ENCODE measurements around the gene MTERF4.

MTERF4 gene

DNA sequence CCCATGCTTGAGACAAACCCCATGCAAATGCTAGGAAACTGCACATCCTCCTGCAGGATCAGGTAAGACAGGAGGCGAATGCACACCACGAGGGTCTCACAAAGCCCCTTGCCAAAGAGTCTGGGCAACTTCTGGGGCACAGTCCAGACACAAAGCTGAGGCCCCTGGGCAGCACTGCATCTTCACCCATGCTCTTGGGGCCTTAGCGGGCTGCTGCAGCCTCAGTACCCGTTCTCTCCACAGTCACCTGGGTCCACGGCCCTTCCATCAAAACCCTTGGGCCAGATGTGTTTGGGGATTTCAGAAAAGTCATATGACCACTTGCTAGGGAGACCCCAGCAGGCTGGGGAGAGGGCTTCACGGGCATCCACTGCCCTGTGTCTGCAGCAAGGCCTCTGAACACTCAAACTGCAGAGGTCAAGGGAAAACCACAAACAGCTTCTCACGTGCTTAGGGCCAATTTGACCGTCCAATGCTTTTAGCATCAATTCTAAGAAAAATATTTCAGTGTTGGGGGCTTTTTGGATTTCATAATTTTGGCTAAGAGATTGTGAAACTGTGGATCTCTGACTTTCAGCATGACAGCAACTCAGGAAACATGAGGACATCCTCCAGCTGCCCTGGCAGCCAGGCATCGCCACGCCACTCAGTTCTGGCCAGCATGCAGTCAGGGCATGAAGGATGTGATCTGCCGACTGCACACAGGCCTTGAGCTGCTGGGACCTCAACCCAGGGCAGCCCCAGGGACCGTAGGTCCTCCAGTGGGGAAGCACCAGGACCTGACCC is 27.2 kb upstream of the MTERF4 start:
- TF ChIP-seq PPARA (CRISPR knock-in tag; IDR thresholded peaks at IDR 0.05; ENCODE audit: borderline replicate concordance) = no peak
- TF ChIP-seq, protein P1, sequence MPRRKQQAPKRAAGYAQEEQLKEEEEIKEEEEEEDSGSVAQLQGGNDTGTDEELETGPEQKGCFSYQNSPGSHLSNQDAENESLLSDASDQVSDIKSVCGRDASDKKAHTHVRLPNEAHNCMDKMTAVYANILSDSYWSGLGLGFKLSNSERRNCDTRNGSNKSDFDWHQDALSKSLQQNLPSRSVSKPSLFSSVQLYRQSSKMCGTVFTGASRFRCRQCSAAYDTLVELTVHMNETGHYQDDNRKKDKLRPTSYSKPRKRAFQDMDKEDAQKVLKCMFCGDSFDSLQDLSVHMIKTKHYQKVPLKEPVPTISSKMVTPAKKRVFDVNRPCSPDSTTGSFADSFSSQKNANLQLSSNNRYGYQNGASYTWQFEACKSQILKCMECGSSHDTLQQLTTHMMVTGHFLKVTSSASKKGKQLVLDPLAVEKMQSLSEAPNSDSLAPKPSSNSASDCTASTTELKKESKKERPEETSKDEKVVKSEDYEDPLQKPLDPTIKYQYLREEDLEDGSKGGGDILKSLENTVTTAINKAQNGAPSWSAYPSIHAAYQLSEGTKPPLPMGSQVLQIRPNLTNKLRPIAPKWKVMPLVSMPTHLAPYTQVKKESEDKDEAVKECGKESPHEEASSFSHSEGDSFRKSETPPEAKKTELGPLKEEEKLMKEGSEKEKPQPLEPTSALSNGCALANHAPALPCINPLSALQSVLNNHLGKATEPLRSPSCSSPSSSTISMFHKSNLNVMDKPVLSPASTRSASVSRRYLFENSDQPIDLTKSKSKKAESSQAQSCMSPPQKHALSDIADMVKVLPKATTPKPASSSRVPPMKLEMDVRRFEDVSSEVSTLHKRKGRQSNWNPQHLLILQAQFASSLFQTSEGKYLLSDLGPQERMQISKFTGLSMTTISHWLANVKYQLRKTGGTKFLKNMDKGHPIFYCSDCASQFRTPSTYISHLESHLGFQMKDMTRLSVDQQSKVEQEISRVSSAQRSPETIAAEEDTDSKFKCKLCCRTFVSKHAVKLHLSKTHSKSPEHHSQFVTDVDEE (CRISPR knock-in tag; IDR thresholded peaks at IDR 0.05) = no peak
- no peak for TF ChIP-seq CSDC2 (CRISPR knock-in tag; IDR thresholded peaks at IDR 0.05)
- no peak for TF ChIP-seq TCF4 (CRISPR knock-in tag; IDR thresholded peaks at IDR 0.05; ENCODE audit: borderline replicate concordance)
- no peak for TF ChIP-seq ZC3H10 (CRISPR knock-in tag; IDR thresholded peaks at IDR 0.05)
- TF ChIP-seq RARB (CRISPR knock-in tag; IDR thresholded peaks at IDR 0.05) = no peak
- TF ChIP-seq TOX (CRISPR knock-in tag; IDR thresholded peaks at IDR 0.05; ENCODE audit: borderline replicate concordance) = no peak
- TF ChIP-seq, protein P2, sequence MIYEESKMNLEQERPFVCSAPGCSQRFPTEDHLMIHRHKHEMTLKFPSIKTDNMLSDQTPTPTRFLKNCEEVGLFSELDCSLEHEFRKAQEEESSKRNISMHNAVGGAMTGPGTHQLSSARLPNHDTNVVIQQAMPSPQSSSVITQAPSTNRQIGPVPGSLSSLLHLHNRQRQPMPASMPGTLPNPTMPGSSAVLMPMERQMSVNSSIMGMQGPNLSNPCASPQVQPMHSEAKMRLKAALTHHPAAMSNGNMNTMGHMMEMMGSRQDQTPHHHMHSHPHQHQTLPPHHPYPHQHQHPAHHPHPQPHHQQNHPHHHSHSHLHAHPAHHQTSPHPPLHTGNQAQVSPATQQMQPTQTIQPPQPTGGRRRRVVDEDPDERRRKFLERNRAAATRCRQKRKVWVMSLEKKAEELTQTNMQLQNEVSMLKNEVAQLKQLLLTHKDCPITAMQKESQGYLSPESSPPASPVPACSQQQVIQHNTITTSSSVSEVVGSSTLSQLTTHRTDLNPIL (CRISPR knock-in tag; IDR thresholded peaks at IDR 0.05; ENCODE audit: low read depth) = no peak
- TF ChIP-seq ZNF70 (CRISPR knock-in tag; IDR thresholded peaks at IDR 0.05) = no peak
- no peak for TF ChIP-seq ZFP3 (CRISPR knock-in tag; IDR thresholded peaks at IDR 0.05)
- no peak for TF ChIP-seq OSR1 (CRISPR knock-in tag; IDR thresholded peaks at IDR 0.05)
- TF ChIP-seq ARNTL (CRISPR knock-in tag; IDR thresholded peaks at IDR 0.05; ENCODE audit: borderline replicate concordance, low read depth) = no peak
- no peak for TF ChIP-seq ZNF8 (CRISPR knock-in tag; IDR thresholded peaks at IDR 0.05)
- TF ChIP-seq ZNF565 (CRISPR knock-in tag; conservative IDR thresholded peaks at IDR 0.05; ENCODE audit: low read depth) = no peak
- TF ChIP-seq, protein P3, sequence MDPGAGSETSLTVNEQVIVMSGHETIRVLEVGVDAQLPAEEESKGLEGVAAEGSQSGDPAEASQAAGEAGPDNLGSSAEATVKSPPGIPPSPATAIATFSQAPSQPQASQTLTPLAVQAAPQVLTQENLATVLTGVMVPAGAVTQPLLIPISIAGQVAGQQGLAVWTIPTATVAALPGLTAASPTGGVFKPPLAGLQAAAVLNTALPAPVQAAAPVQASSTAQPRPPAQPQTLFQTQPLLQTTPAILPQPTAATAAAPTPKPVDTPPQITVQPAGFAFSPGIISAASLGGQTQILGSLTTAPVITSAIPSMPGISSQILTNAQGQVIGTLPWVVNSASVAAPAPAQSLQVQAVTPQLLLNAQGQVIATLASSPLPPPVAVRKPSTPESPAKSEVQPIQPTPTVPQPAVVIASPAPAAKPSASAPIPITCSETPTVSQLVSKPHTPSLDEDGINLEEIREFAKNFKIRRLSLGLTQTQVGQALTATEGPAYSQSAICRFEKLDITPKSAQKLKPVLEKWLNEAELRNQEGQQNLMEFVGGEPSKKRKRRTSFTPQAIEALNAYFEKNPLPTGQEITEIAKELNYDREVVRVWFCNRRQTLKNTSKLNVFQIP (CRISPR knock-in tag; IDR thresholded peaks at IDR 0.05; ENCODE audit: borderline replicate concordance, low read depth) = no peak
- no peak for TF ChIP-seq ESRRG (CRISPR knock-in tag; IDR thresholded peaks at IDR 0.05)
- TF ChIP-seq, protein P4, sequence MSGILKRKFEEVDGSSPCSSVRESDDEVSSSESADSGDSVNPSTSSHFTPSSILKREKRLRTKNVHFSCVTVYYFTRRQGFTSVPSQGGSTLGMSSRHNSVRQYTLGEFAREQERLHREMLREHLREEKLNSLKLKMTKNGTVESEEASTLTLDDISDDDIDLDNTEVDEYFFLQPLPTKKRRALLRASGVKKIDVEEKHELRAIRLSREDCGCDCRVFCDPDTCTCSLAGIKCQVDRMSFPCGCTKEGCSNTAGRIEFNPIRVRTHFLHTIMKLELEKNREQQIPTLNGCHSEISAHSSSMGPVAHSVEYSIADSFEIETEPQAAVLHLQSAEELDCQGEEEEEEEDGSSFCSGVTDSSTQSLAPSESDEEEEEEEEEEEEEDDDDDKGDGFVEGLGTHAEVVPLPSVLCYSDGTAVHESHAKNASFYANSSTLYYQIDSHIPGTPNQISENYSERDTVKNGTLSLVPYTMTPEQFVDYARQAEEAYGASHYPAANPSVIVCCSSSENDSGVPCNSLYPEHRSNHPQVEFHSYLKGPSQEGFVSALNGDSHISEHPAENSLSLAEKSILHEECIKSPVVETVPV (CRISPR knock-in tag; IDR thresholded peaks at IDR 0.05) = no peak
- no peak for TF ChIP-seq ISL1 (CRISPR knock-in tag; IDR thresholded peaks at IDR 0.05)
- TF ChIP-seq, protein P5, sequence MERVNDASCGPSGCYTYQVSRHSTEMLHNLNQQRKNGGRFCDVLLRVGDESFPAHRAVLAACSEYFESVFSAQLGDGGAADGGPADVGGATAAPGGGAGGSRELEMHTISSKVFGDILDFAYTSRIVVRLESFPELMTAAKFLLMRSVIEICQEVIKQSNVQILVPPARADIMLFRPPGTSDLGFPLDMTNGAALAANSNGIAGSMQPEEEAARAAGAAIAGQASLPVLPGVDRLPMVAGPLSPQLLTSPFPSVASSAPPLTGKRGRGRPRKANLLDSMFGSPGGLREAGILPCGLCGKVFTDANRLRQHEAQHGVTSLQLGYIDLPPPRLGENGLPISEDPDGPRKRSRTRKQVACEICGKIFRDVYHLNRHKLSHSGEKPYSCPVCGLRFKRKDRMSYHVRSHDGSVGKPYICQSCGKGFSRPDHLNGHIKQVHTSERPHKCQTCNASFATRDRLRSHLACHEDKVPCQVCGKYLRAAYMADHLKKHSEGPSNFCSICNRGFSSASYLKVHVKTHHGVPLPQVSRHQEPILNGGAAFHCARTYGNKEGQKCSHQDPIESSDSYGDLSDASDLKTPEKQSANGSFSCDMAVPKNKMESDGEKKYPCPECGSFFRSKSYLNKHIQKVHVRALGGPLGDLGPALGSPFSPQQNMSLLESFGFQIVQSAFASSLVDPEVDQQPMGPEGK (CRISPR knock-in tag; IDR thresholded peaks at IDR 0.05; ENCODE audit: borderline replicate concordance) = no peak
- ATAC-seq = no peak

DNA sequence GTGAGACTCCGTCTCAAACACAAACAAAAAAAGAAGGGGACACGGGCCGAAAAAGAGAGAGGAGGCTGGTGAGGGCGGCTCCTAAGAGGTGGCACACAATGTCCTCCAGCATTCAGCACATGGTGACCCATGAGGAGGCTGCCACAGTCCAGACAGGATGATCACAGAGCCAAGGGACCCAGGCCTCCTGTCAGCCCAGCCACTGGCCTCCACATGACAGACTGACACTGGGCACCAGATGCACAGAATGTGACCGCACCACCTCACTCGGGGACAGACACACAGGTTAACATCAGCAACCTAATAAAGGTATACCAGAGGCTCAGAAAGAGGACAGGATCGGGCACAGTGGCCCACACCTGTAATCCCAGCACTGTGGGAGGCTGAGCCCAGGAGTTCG is 26.2 kb upstream of the MTERF4 start:
- no peak for ATAC-seq
- TF ChIP-seq ISL1 (CRISPR knock-in tag; IDR thresholded peaks at IDR 0.05) = no peak

DNA sequence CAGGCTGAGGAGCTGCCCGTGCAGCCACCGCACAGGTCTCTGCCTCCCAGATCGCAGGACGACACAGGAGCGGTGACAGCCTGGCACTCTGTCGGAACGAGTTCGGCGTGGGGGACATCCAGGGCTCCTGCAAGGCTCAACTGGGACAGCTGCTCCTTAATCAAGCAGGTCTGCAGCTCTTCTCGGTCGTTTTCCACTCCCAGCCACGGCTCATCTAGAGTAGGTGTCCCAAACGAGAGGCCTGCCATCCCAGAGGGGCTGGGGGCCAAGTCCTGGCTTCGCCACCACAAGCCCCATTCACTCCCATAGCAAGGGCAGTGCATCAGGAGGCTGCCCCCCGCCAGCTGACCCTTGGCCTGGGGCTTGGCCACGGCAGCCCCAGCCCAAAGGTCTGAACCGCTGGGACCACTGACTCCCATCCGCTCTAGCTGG is 24.7 kb upstream of the MTERF4 start:
- ATAC-seq = no peak
- no peak for TF ChIP-seq GLIS3 (CRISPR knock-in tag; IDR thresholded peaks at IDR 0.05)
- TF ChIP-seq, protein P2 (CRISPR knock-in tag; IDR thresholded peaks at IDR 0.05; ENCODE audit: low read depth) = no peak
- TF ChIP-seq, protein P3 (CRISPR knock-in tag; IDR thresholded peaks at IDR 0.05; ENCODE audit: borderline replicate concordance, low read depth) = no peak
